MCF 10A (cell line): Measurements from ENCODE around the gene OOEP. TPM values are rescaled to one million over a fixed set of nuclear protein-coding genes. Genes with fewer than 3 reads are reported as not detected.

Experiments
- BruUV-seq: library from RNA; stranded (reverse); fragments of 400-500 nt; replicated peaks from 2 replicates; lab custom pipeline; 2021; lab: Mats Ljungman, UMichigan
- CTCF ChIA-PET: fragments of 300-600 bp; sonication (Branson Sonifier 250); formaldehyde crosslinking; extraction: SDS; loops from one replicate; lab custom pipeline; 2021; ENCODE audit warnings: antibody characterized with exemption, inconsistent platforms; lab: Yijun Ruan, JAX
- POLR2A ChIA-PET: fragments of 300-600, 350-650 bp; sonication (Branson Sonifier 250); formaldehyde crosslinking; extraction: SDS; loops from one replicate; lab custom pipeline; 2020; ENCODE audit warnings: antibody characterized with exemption, inconsistent platforms; lab: Yijun Ruan, JAX
- DNase-seq: peaks from one replicate; pipeline ENCODE4 v3.0.0-alpha.2; 2018; ENCODE audit not compliant: unreplicated experiment
- H3K27ac Mint-ChIP-seq: one replicate; pipeline ENCODE4 v1.8.0; 2022; ENCODE audit warnings: mild to moderate bottlenecking, low read depth, mixed read lengths; ENCODE audit not compliant: unreplicated experiment
- H3K27me3 Mint-ChIP-seq: one replicate; pipeline ENCODE4 v1.8.0; 2022; ENCODE audit warnings: mixed read lengths; ENCODE audit not compliant: insufficient read depth, unreplicated experiment
- H3K36me3 Mint-ChIP-seq: one replicate; pipeline ENCODE4 v1.8.0; 2022; ENCODE audit warnings: mild to moderate bottlenecking, moderate library complexity, mixed read lengths; ENCODE audit not compliant: insufficient read depth, unreplicated experiment
- H3K4me1 Mint-ChIP-seq: one replicate; pipeline ENCODE4 v1.8.0; 2022; ENCODE audit warnings: mixed read lengths; ENCODE audit not compliant: insufficient read depth, unreplicated experiment
- H3K4me3 Mint-ChIP-seq: one replicate; pipeline ENCODE4 v1.8.0; 2022; ENCODE audit warnings: mild to moderate bottlenecking, moderate library complexity, mixed read lengths; ENCODE audit not compliant: unreplicated experiment
- H3K9me3 Mint-ChIP-seq: one replicate; pipeline ENCODE4 v1.8.0; 2022; ENCODE audit warnings: mixed read lengths; ENCODE audit not compliant: unreplicated experiment
- CTCF ChIP-seq: fragments of 200-600 bp; IDR thresholded peaks from one replicate; pipeline ENCODE4 v1.8.0; 2022; ENCODE audit warnings: antibody characterized with exemption, mild to moderate bottlenecking; ENCODE audit not compliant: unreplicated experiment
- intact Hi-C: fragments of 100-400 bp; cut with micrococcal nuclease; formaldehyde crosslinking; loops from 2 replicates; pipeline ENCODE4 v1.14.1; 2022
- total RNA-seq: library from RNA; stranded (reverse); gene quantifications from 2 replicates; pipeline ENCODE4 v1.2.3, GENCODE V29; 2022

Gene OOEP
- total RNA-seq, 1 experiment from 2014 or later, result not detected

DNA sequence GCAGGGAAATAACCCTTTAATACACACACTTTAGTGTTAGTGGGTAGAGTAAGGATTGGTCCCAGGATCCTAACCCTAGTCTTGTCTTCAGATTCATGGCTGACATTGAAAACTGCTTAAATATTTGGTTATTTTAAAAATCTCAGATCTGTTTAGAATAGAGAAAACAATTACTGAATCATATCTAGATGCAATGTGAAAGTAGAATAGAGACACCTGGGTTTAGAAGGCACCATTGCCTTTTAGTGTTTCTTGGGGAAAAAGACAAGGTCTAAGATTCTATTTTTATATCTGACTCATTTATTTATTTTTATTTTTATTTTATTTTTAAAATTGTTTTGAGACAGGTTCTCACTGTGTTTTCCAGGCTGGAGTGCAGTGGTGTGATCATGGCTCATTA lies 31.0 kb upstream of the OOEP start:
- CTCF ChIA-PET, result interaction anchor here (3.8 kb wide), 1 partner anchor 11 kb away, joined by 19 read pairs; no protein-coding TSS in a partner anchor
- Mint-ChIP-seq H3K36me3 (no peaks in the 10 kb centered on the region), H3K4me1 (no peaks in the 10 kb centered on the region), H3K27ac (no peak overlapping the region), H3K4me3 (no peak overlapping the region), H3K9me3 (no peaks in the 10 kb centered on the region), H3K27me3 (no peaks in the 10 kb centered on the region)
- POLR2A ChIA-PET, result no interaction called here
- BruUV-seq, result no TSS peak
- no peak for DNase-seq
- intact Hi-C loops, result no loop called here
- no peak for TF ChIP-seq CTCF

- H3K36me3 Mint-ChIP-seq, result no peaks in the 10 kb centered on the region
- TF ChIP-seq CTCF, result no peak
- CTCF ChIA-PET, result interaction anchor here (0.8 kb wide), 1 partner anchor 816 kb away, joined by 3 read pairs; no protein-coding TSS in a partner anchor
These were observed 26.2 kb upstream of the OOEP start for GRCh38 chr6:73395875-73396274.

GRCh38 chr6:73394577-73395354 lies 25.1 kb upstream of the OOEP start, which contains the start of gene DDX43:
Gene DDX43 (plus strand): TSS chr6:73394828. CDS start chr6:73394906, 78 bp downstream.
- intact Hi-C loops, result no loop called here
- POLR2A ChIA-PET, result no interaction called here

More at GRCh38 chr6:73395875-73396274, 26.2 kb upstream of the OOEP start:
- no TSS peak for BruUV-seq
- Mint-ChIP-seq H3K27ac (no peak overlapping the region), H3K4me1 (no peaks in the 10 kb centered on the region), H3K4me3 (no peak overlapping the region), H3K9me3 (no peaks in the 10 kb centered on the region), H3K27me3 (no peaks in the 10 kb centered on the region)
- DNase-seq, result no peak
- intact Hi-C loops, result no loop called here
- POLR2A ChIA-PET, result no interaction called here

More at GRCh38 chr6:73394577-73395354, 25.1 kb upstream of the OOEP start, which contains the start of gene DDX43:
- BruUV-seq, result no TSS peak
- Mint-ChIP-seq H3K4me1 (no peaks in the 10 kb centered on the region), H3K9me3 (no peaks in the 10 kb centered on the region), H3K4me3 (no peak within 1 kb of the TSS), H3K27me3 (no peaks in the 10 kb centered on the region), H3K36me3 (no peaks in the 10 kb centered on the region), H3K27ac (no peak within 1 kb of the TSS)
- TF ChIP-seq CTCF, result no peak
- CTCF ChIA-PET, result no interaction called here
- DNase-seq, result no peak
